K562 (cell line): ENCODE data around the gene HMX3. TPM values are rescaled to one million over a fixed set of nuclear protein-coding genes. Genes with fewer than 3 reads are reported as not detected.

Source experiments
- ATAC-seq: fragments of 200-7000 bp; cut with Tn5 transposase; 3 replicates; pipeline ENCODE4 v1.9.1; 2020; ENCODE audit warnings: moderate library complexity
- BruUV-seq: library from RNA; stranded (reverse); fragments of 400-500 nt; replicated peaks from 2 replicates; lab custom pipeline; 2021; lab: Mats Ljungman, UMichigan
- CTCF ChIA-PET: fragments of 300-600 bp; formaldehyde crosslinking; extraction: SDS; loops from one replicate; lab custom pipeline; 2021; ENCODE audit warnings: low intra/inter-chr PET ratio; lab: Yijun Ruan, JAX
- POLR2A ChIA-PET: fragments of 300-600, 350-650 bp; sonication (Branson Sonifier 250); formaldehyde crosslinking; extraction: SDS; loops from one replicate; lab custom pipeline; 2021; ENCODE audit warnings: antibody characterized with exemption, inconsistent platforms; lab: Yijun Ruan, JAX
- DNase-seq, 4 experiments: peaks; one replicate each; pipeline versions ENCODE4 v3.0.0 to v3.0.0-alpha.2; 2011 to 2018; ENCODE audit warnings: low spot score in 3 of 4, mixed read lengths in 3 of 4; ENCODE audit errors: extremely low read depth in 1 of 4
- FAIRE-seq: peaks from 2 replicates; lab custom pipeline; 2011; peaks lifted over from hg19 to GRCh38; lab: Jason Lieb, UNC
- H2AFZ ChIP-seq: 2 replicates; pipeline ENCODE4 v1.6.0; 2011; ENCODE audit warnings: low read depth, low read length, control low read depth, inconsistent platforms
- H3K27ac ChIP-seq: fragments of 200-600 bp; 3 replicates; pipeline ENCODE4 v1.8.0; 2011; ENCODE audit warnings: low read depth, mild to moderate bottlenecking, control low read depth, inconsistent platforms, low read length, moderate library complexity, mixed read lengths; ENCODE audit errors: extremely low read depth
- H3K27me3 ChIP-seq, 2 experiments: fragments of 300-600 bp in 1 of 2; 2 replicates in 1 of 2; 3 replicates in 1 of 2; pipeline versions ENCODE4 v1.6.0 to v1.8.0; 2011; ENCODE audit warnings: inconsistent platforms in 2 of 2, low read length in 2 of 2, mild to moderate bottlenecking in 1 of 2, mixed read lengths in 1 of 2, moderate library complexity in 1 of 2; ENCODE audit not compliant: control insufficient read depth in 2 of 2, insufficient read depth in 2 of 2
- H3K36me3 ChIP-seq: fragments of 300-600 bp; 3 replicates; pipeline ENCODE4 v1.8.0; 2011; ENCODE audit warnings: mild to moderate bottlenecking, low read length, inconsistent platforms; ENCODE audit not compliant: control insufficient read depth, insufficient read depth
- H3K4me1 ChIP-seq, 2 experiments: fragments of 200-600 bp in 1 of 2; replicated peaks in 1 of 2; 2 replicates in 1 of 2; 3 replicates in 1 of 2; pipeline versions ENCODE4 v1.5.1 to v1.8.0; 2011; ENCODE audit warnings: inconsistent platforms in 2 of 2, low read length in 2 of 2, mild to moderate bottlenecking in 1 of 2, mixed read lengths in 1 of 2, moderate library complexity in 1 of 2; ENCODE audit not compliant: control insufficient read depth in 2 of 2, insufficient read depth in 2 of 2
- H3K4me2 ChIP-seq: 2 replicates; pipeline ENCODE4 v1.6.1; 2011; ENCODE audit warnings: low read length, control low read depth, inconsistent platforms, mixed read lengths; ENCODE audit not compliant: insufficient read depth
- H3K4me3 ChIP-seq: fragments of 200-600 bp; sonication (generic), shearing (Covaris generic); 2 replicates; pipeline ENCODE4 v1.5.1; 2016; ENCODE audit warnings: control low read depth, inconsistent platforms
- H3K79me2 ChIP-seq: fragments of 200-600 bp; 3 replicates; pipeline ENCODE4 v1.8.0; 2011; ENCODE audit warnings: low read length, inconsistent platforms; ENCODE audit not compliant: control insufficient read depth, insufficient read depth
- H3K9ac ChIP-seq, 2 experiments: 2 replicates each; pipeline versions ENCODE4 v1.6.0 to v1.6.1; 2011; ENCODE audit warnings: low read depth in 2 of 2, low read length in 2 of 2, control low read depth in 1 of 2, inconsistent platforms in 1 of 2, mild to moderate bottlenecking in 1 of 2, mixed read lengths in 1 of 2; ENCODE audit not compliant: insufficient read depth in 1 of 2
- H3K9me1 ChIP-seq: one replicate; pipeline ENCODE4 v1.6.0; 2011; ENCODE audit warnings: inconsistent platforms, mild to moderate bottlenecking, low read length, moderate library complexity; ENCODE audit not compliant: control insufficient read depth, insufficient read depth
- H3K9me3 ChIP-seq: replicated peaks from 2 replicates; pipeline ENCODE4 v1.5.1; 2011; ENCODE audit warnings: low read depth, low read length, inconsistent platforms; ENCODE audit not compliant: control insufficient read depth, insufficient read depth
- H4K20me1 ChIP-seq: replicated peaks from 2 replicates; pipeline ENCODE4 v1.6.1; 2011; ENCODE audit warnings: low read length, inconsistent platforms, mixed read lengths; ENCODE audit not compliant: control insufficient read depth, insufficient read depth
- CBX2 ChIP-seq: fragments of 200-600 bp; sonication (generic); IDR thresholded peaks from one replicate; pipeline ENCODE4 v1.6.1; 2012; ENCODE audit warnings: mild to moderate bottlenecking, low read length, inconsistent platforms; ENCODE audit not compliant: insufficient read depth, poor library complexity, severe bottlenecking
- IFI16 ChIP-seq: fragments of 250-450 bp; sonication (Bioruptor Pico); IDR thresholded peaks from 2 replicates; pipeline ENCODE4 v2.1.2; 2022; ENCODE audit warnings: mild to moderate bottlenecking, inconsistent platforms
- MXD1 ChIP-seq: fragments of 250-450 bp; sonication (Bioruptor Pico); IDR thresholded peaks from 2 replicates; pipeline ENCODE4 v1.8.0; 2021; ENCODE audit warnings: borderline replicate concordance, mild to moderate bottlenecking, moderate library complexity; ENCODE audit not compliant: poor library complexity, severe bottlenecking
- NBN ChIP-seq: fragments of 450-650 bp; IDR thresholded peaks from 2 replicates; pipeline ENCODE4 v1.6.1; 2016; ENCODE audit warnings: low read depth, mild to moderate bottlenecking
- PHF21A ChIP-seq: fragments of 450-650 bp; IDR thresholded peaks from 2 replicates; pipeline ENCODE4 v1.6.1; 2017; ENCODE audit warnings: low read depth, borderline replicate concordance
- RB1 ChIP-seq: fragments of 450-650 bp; IDR thresholded peaks from 2 replicates; pipeline ENCODE4 v1.6.1; 2017; ENCODE audit warnings: low read depth, mild to moderate bottlenecking
- RFX7 ChIP-seq: fragments of 250-450 bp; sonication (Bioruptor Pico); IDR thresholded peaks from 2 replicates; pipeline ENCODE4 v1.5.1; 2021; ENCODE audit warnings: mild to moderate bottlenecking
- RNF2 ChIP-seq: sonication (generic); IDR thresholded peaks from 2 replicates; pipeline ENCODE4 v1.6.1; 2016
- TCF7L2 ChIP-seq: fragments of 150-350 bp; IDR thresholded peaks from 2 replicates; pipeline ENCODE4 v1.6.1; 2016; ENCODE audit warnings: low read depth, mild to moderate bottlenecking, low read length, moderate library complexity
- UBTF ChIP-seq, 2 experiments: IDR thresholded peaks; 2 replicates each; pipeline ENCODE4 v1.6.1; 2012; ENCODE audit warnings: improper control_type of control experiment in 2 of 2, low read depth in 2 of 2, low read length in 2 of 2, borderline replicate concordance in 1 of 2
- ZBTB8A ChIP-seq: fragments of 450-650 bp; IDR thresholded peaks from 2 replicates; pipeline ENCODE4 v1.6.1; 2018; ENCODE audit warnings: mild to moderate bottlenecking, moderate library complexity; ENCODE audit not compliant: partially characterized antibody
- ZKSCAN3 ChIP-seq: fragments of 250-450 bp; sonication (Bioruptor Pico); IDR thresholded peaks from 2 replicates; pipeline ENCODE4 v1.4.0; 2020
- WGBS: fragments of 100-300 bp; shearing (Covaris generic); methylation state at CpG from one replicate; pipeline ENCODE4 v1.1.6; 2016; ENCODE audit warnings: low coverage, mixed read lengths; ENCODE audit not compliant: insufficient coverage; ENCODE audit errors: missing lambda C conversion rate; 5-methylcytosine and 5-hydroxymethylcytosine counted together
- in situ Hi-C: fragments of 300-500 bp; cut with MboI; formaldehyde crosslinking; loops from 4 replicates; pipeline ENCODE4 v1.15.0; 2018; ENCODE audit warnings: inconsistent platforms, mixed read lengths
- intact Hi-C: fragments of 100-400 bp; cut with micrococcal nuclease; formaldehyde crosslinking; loops from 2 replicates; pipeline ENCODE4 v1.14.2; 2022
- polyA plus RNA-seq, 8 experiments: library from polyadenylated mRNA; depleted of rRNA in 4 of 8; stranded (reverse) in 5 of 8; unstranded in 3 of 8; fragments of >200 nt; fragmentation: Nextera tagmentation in 2 of 8; fragmentation: Illumina TruSeq in 1 of 8; extraction: Ambion mirVana in 2 of 8; extraction: Trizol in 1 of 8; gene quantifications; 2 replicates each; pipeline versions ENCODE4 v1.2.1 to v1.2.3, GENCODE V29; 2011 to 2014; ENCODE audit warnings: inconsistent platforms in 1 of 8, missing spikeins in 1 of 8
- total RNA-seq, 7 experiments: library from RNA; depleted of rRNA in 6 of 7; stranded (reverse); fragments of >200 nt in 6 of 7; fragmentation: Illumina TruSeq in 2 of 7; extraction: Trizol in 2 of 7; gene quantifications; 2 replicates each; pipeline versions ENCODE4 v1.2.1 to v1.2.3, GENCODE V29; 2011 to 2021; ENCODE audit warnings: low replicate concordance in 1 of 7
- TF ChIP-seq, protein P1 (sequence below), 3 experiments: IDR thresholded peaks in 2 of 3; conservative IDR thresholded peaks in 1 of 3; 2 replicates each; pipeline ENCODE4 v1.5.1; 2011 to 2012; ENCODE audit warnings: low read length in 3 of 3, mild to moderate bottlenecking in 3 of 3, control low read depth in 2 of 3, improper control_type of control experiment in 1 of 3, inconsistent platforms in 1 of 3, low read depth in 1 of 3, mixed read lengths in 1 of 3, moderate library complexity in 1 of 3; ENCODE audit not compliant: insufficient read depth in 2 of 3
- TF ChIP-seq, protein P2 (sequence below), 3 experiments: fragments of 200-800 bp in 1 of 3; sonication (Bioruptor generic) in 1 of 3; sonication (generic) in 1 of 3; formaldehyde crosslinking in 1 of 3; IDR thresholded peaks; 2 replicates each; pipeline versions ENCODE4 v1.6.1 to v1.8.0; 2016 to 2022; ENCODE audit warnings: mild to moderate bottlenecking in 2 of 3, missing compliant biosample characterization in 2 of 3, missing genetic modification characterization in 2 of 3, missing genetic modification reagents in 1 of 3

The HMX3 gene
- total and polyA plus RNA-seq, 9 of the 15 experiments (the other 6 are each of a cell fraction or from before 2014, with no cell fraction given), result 0.55 to 43.5 (median 7.4) TPM; not detected in 2

- TF ChIP-seq, protein P1, sequence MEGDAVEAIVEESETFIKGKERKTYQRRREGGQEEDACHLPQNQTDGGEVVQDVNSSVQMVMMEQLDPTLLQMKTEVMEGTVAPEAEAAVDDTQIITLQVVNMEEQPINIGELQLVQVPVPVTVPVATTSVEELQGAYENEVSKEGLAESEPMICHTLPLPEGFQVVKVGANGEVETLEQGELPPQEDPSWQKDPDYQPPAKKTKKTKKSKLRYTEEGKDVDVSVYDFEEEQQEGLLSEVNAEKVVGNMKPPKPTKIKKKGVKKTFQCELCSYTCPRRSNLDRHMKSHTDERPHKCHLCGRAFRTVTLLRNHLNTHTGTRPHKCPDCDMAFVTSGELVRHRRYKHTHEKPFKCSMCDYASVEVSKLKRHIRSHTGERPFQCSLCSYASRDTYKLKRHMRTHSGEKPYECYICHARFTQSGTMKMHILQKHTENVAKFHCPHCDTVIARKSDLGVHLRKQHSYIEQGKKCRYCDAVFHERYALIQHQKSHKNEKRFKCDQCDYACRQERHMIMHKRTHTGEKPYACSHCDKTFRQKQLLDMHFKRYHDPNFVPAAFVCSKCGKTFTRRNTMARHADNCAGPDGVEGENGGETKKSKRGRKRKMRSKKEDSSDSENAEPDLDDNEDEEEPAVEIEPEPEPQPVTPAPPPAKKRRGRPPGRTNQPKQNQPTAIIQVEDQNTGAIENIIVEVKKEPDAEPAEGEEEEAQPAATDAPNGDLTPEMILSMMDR (IDR thresholded peaks at IDR 0.05 in 2 of 3, conservative IDR thresholded peaks at IDR 0.05 in 1 of 3; ENCODE audit: insufficient read depth in 2 of 3, low read depth in 1 of 3, low read length in 3 of 3), result no peak
Measured at GRCh38 chr10:123160311-123160980, 24.7 kb downstream of the HMX3 start (continued).

DNA sequence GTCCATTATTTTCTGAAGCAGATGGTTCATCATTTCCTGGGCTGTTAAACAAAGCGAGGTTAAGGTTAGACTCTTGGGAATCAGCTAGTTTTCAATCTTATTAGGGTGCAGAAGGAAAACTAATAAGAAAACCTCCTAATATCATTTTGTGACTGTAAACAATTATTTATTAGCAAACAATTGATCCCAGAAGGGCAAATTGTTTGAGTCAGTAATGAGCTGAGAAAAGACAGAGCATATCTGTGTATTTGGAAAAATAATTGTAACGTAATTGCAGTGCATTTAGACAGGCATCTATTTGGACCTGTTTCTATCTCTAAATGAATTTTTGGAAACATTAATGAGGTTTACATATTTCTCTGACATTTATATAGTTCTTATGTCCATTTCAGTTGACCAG is 28.5 kb downstream of the HMX3 start:
- WGBS, result 100% methylated on average over 2 of the region's 2 CpGs
- H3K36me3 ChIP-seq, result peaks cover 97% of the 10 kb centered on the region
- in situ Hi-C loops (no loop called here), intact Hi-C loops (no loop called here)
- peaks cover 0 to 8% of the 10 kb centered on the region in 2 experiments; a peak in 2 of 5 replicates for H3K4me1 ChIP-seq
- peaks cover 56% of the 10 kb centered on the region for H3K79me2 ChIP-seq
- H3K4me3 ChIP-seq, result no peak overlapping the region
- H3K9me3 ChIP-seq, result no peaks in the 10 kb centered on the region
- H2AFZ ChIP-seq, result no peak overlapping the region
- no TSS peak for BruUV-seq
- ATAC-seq, result no peak
- H3K9me1 ChIP-seq, result no peaks in the 10 kb centered on the region
- no peak overlapping the region for H3K4me2 ChIP-seq
- no peak overlapping the region for H3K9ac ChIP-seq
- no peaks in the 10 kb centered on the region for H4K20me1 ChIP-seq
- no peaks in the 10 kb centered on the region for H3K27me3 ChIP-seq
- no peak for FAIRE-seq
- ChIA-PET POLR2A (interaction anchor here (0.9 to 2.2 kb wide), 3 partner anchors 8 to 10 kb away, joined by 3 to 9 read pairs (median 8); partner anchors contain the start of gene BUB3), CTCF (no interaction called here)
- DNase-seq, result no peak
- H3K27ac ChIP-seq, result no peak overlapping the region
- TF ChIP-seq ZKSCAN3 (CRISPR knock-in tag) (no peak), ZBTB8A (no peak), UBTF (IDR thresholded peaks at IDR 0.05; ENCODE audit: borderline replicate concordance in 1 of 2, low read depth in 2 of 2, low read length in 2 of 2) (no peak), RB1 (no peak), MXD1 (CRISPR knock-in tag) (no peak), RNF2 (no peak), TCF7L2 (no peak), NBN (no peak), PHF21A (no peak), CBX2 (no peak), RFX7 (CRISPR knock-in tag) (no peak), IFI16 (CRISPR knock-in tag) (no peak)
- TF ChIP-seq, protein P2, sequence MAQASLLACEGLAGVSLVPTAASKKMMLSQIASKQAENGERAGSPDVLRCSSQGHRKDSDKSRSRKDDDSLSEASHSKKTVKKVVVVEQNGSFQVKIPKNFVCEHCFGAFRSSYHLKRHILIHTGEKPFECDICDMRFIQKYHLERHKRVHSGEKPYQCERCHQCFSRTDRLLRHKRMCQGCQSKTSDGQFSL (CRISPR knock-in tag; IDR thresholded peaks at IDR 0.05), result no peak
- TF ChIP-seq, protein P2 (tag; IDR thresholded peaks at IDR 0.05), result no peak
